Lower leg skin (tissue), 4 donors: ENCODE results near the gene TAMALIN. TPM values are rescaled to one million over a fixed set of nuclear protein-coding genes. Genes with fewer than 3 reads are reported as not detected.

Source experiments
- DNase-seq, 2 donors: peaks; one replicate each; pipeline ENCODE4 v3.0.0-alpha.2; 2019; ENCODE audit warnings: low spot score in 2 of 2
- H3K4me3 ChIP-seq: fragments of 200-600 bp; sonication (generic); 2 replicates; pipeline ENCODE4 v1.5.1; 2017; ENCODE audit warnings: mild to moderate bottlenecking, low read depth; ENCODE audit not compliant: poor library complexity, severe bottlenecking
- POLR2A ChIP-seq, 2 donors: fragments of 450-650 bp; IDR thresholded peaks; one replicate each; pipeline ENCODE4 v1.6.1; 2016 to 2017; ENCODE audit warnings: antibody characterized with exemption in 2 of 2, mild to moderate bottlenecking in 1 of 2, moderate library complexity in 1 of 2
- WGBS, 2 donors: methylation state at CpG; one replicate each; pipeline ENCODE4 v1.1.5; 2018; 5-methylcytosine and 5-hydroxymethylcytosine counted together
- intact Hi-C: fragments of 100-400 bp; cut with DNase I; formaldehyde crosslinking; loops from one replicate; pipeline ENCODE4 v1.15.0; 2023; ENCODE audit warnings: low total_unique reads
- total RNA-seq, 4 donors: library from RNA; depleted of rRNA; stranded (reverse); fragments of >200 nt; gene quantifications; one replicate each; pipeline ENCODE4 v1.1.0, GENCODE V29; 2016
- TF ChIP-seq, protein P1 (sequence below), 3 donors: fragments of 450-650 bp; IDR thresholded peaks; one replicate each; pipeline ENCODE4 v1.5.1; 2016; ENCODE audit warnings: antibody characterized with exemption in 3 of 3, mild to moderate bottlenecking in 3 of 3, moderate library complexity in 2 of 3

TAMALIN gene
- total RNA-seq, 4 donors from 2014 or later = 14.6 to 34.2 (median 25.9) TPM

DNA sequence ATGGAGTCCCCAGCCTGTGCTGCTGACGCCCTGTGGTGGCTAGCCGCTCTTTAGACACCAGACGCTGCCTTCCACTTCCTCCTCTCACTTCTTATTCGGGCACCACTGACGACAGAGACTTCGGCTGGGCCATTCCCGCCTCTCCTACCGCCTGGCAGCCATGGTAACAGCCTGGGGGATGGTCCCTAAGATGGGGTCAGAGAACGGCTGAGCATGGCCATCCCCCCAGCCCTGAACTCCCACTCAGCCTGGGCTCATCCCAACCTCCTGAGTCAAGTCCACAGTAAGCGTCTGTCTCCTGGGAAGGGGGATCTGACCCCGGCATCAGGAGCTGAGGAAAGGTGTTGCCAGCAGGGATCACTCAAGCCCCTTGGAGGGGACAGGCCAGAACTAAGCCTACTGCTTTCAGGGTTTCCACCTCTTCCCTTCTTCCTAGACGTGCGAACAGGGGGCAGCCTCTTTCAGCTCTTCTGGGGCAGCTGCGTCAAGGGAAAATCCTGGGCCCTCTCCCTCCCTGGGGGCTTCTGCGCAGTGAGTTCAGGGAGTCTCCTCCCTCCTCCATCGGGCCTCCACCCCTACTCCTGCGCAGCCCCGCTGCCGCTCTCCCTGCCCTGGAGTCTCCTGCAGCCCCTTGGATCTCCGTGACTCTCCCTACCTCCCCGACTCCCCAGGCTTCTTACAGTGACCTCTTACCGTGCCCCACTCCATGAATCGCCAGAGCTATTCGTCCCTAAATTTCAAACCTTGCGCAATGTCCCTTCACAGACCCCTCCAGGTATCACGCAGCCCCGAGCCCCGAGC is 643 bp upstream of the TAMALIN start:
- 38 to 39% methylated on average over 28 of the region's 28 CpGs for WGBS, 2 donors
- peak; percentile 75 to 93 for DNase-seq
- intact Hi-C loops = no loop called here
- TF ChIP-seq, protein P1, sequence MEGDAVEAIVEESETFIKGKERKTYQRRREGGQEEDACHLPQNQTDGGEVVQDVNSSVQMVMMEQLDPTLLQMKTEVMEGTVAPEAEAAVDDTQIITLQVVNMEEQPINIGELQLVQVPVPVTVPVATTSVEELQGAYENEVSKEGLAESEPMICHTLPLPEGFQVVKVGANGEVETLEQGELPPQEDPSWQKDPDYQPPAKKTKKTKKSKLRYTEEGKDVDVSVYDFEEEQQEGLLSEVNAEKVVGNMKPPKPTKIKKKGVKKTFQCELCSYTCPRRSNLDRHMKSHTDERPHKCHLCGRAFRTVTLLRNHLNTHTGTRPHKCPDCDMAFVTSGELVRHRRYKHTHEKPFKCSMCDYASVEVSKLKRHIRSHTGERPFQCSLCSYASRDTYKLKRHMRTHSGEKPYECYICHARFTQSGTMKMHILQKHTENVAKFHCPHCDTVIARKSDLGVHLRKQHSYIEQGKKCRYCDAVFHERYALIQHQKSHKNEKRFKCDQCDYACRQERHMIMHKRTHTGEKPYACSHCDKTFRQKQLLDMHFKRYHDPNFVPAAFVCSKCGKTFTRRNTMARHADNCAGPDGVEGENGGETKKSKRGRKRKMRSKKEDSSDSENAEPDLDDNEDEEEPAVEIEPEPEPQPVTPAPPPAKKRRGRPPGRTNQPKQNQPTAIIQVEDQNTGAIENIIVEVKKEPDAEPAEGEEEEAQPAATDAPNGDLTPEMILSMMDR (IDR thresholded peaks at IDR 0.05) = no peak
- TF ChIP-seq POLR2A (IDR thresholded peaks at IDR 0.05) = no peak
- H3K4me3 ChIP-seq = peak overlapping the region; percentile 6

DNA sequence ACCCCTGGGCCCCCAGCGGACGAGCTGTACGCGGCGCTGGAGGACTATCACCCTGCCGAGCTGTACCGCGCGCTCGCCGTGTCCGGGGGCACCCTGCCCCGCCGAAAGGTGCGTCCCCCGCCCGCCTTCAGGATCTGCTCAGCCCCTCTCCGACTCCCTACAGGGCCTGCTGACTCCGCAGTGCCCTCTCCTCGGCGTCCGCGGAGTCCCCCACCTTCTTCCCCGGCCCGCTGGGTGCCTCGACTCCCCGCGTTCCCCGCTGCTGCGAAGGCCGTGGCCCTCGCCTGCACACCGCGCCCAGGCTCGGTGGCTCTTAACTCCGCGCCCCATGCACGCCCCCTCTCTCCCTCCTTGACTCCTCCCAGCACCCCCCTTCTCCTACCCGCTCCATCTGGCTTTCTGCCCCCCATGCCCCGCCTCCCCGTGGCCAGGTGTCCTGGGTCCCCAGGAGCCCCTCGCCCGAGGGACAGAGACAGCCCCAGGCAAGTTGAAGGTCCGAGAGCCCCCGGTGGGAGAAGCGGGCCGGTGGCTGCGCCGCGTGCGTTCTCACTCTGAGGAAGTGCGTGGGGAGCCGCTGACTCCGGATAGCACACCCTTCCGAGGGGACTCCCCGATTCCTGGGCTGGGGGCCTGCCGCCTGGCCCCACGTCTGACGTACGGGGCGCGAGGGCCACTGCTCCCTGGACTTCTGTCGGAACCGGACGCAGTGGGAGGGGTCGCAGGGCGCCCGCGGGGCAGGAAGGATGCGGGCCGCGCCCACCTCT is 594 bp downstream of the TAMALIN start:
- intact Hi-C loops = no loop called here
- peak; percentile 46 to 91 for DNase-seq
- WGBS, 2 donors = 2 to 9% methylated on average over 44 to 55 of the region's 72 CpGs

DNA sequence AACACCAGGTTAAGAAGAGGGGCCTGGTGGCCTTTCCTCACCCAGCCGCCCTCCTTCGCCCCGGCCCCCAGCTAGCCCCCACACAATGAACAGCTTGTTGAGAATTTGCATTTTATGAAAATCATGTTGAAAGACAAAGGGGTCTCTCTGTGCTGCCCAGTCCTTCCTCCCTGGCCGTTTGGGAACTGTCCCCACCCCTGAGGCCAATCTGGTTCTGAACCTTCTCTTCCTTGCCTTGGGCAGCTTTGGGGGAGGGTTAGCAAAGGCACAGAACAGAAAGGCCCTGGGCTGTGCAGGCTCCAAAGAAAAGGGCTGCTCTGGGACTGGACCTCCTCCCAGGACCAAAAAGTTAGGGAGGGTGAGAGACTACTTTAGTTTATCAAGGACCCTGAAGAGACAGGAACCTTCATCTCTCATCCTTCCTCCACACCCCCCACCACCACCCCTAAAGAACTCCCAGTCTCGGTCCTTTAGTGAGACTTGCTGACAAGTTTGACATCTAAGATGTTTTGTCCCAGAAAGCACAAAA is 1.3 kb downstream of the TAMALIN start:
- intact Hi-C loops = no loop called here
- WGBS, 2 donors = 50 to 55% methylated on average over 5 of the region's 5 CpGs
- TF ChIP-seq, protein P1 (IDR thresholded peaks at IDR 0.05) = no peak
- TF ChIP-seq POLR2A (IDR thresholded peaks at IDR 0.05) = no peak
- DNase-seq = no peak
- peak overlapping the region; percentile 56 for H3K4me3 ChIP-seq

More for the DNA sequence above, 594 bp downstream of the TAMALIN start:
- H3K4me3 ChIP-seq = peak overlapping the region; percentile 56
- TF ChIP-seq, protein P1 (IDR thresholded peaks at IDR 0.05) = no peak
- TF ChIP-seq POLR2A (IDR thresholded peaks at IDR 0.05) = no peak

DNA sequence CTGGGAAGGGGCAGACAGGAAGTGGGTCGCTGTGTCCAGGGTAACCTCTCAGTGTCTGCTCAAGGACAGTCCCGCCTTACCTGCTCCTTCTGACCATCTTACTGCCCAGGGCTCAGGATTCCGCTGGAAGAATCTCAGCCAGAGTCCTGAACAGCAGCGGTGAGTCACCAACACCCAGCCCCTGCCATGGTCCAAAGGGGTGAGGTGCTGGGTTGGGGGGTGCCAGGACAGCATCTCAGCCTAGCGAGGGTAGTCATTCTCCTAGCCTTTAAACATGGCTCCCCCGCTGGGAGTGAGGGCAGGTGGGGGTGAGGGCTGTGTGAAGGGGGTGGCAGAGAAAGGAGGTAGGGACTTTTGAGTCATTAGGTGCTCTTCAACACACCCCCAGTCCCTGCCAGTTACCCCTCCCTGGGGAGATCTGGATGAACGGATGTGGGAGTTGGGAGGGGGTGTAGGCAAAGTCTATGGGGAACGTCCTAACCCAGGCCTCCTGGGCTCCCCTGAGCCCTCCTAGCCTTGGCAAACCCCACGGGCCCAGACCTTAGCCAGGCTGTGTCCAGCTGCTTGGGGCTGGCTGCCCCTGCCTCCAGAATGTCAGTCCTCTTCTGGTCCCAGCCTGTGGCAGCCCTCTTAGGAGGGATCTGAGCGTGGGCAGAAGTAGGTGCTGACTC is 2.5 kb downstream of the TAMALIN start:
- intact Hi-C loops = no loop called here
- WGBS, 2 donors = 66 to 81% methylated on average over 9 to 10 of the region's 10 CpGs

DNA sequence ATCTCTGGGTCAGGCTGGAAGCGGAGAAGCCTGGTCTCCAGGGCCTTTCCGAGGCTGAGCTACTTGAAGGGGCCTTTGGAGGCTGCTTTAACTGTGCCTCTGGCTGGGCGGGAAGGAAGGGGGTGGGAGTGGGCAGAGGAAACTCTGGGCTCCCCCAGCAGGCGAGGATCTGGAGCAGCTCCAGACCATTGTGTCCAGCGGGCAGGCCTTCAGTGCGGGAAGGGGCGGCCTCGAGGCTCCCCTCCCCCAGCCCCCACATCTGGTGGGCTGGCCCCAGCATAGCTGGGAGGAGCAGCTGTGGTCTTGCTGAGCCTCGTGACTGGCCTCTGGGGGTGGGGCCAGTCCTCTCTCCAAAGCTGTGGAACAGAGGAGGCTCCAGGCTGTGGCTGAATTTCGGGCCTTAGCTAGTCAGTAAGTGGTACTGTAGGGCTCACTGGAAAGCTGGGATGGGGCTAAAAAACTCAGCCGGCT is 3.4 kb downstream of the TAMALIN start:
- intact Hi-C loops = no loop called here
- no peak for TF ChIP-seq POLR2A (IDR thresholded peaks at IDR 0.05)
- TF ChIP-seq, protein P1 (IDR thresholded peaks at IDR 0.05) = no peak
- no peak overlapping the region for H3K4me3 ChIP-seq
- DNase-seq = peak; percentile 75 to 95
- WGBS, 2 donors = 41 to 47% methylated on average over 11 of the region's 11 CpGs

More for the DNA sequence above, 2.5 kb downstream of the TAMALIN start:
- TF ChIP-seq, protein P1 (IDR thresholded peaks at IDR 0.05) = no peak
- TF ChIP-seq POLR2A (IDR thresholded peaks at IDR 0.05) = no peak
- H3K4me3 ChIP-seq = no peak overlapping the region
- no peak for DNase-seq
